ENCODE data around the gene SLC30A7. TPM values are rescaled to one million over a fixed set of nuclear protein-coding genes. Genes with fewer than 3 reads are reported as not detected.

The SLC30A7 gene
- total and polyA plus RNA-seq, 4 donors, result 6.0 to 38.9 (median 10.9) TPM

GRCh38 chr1:100904528-100904927 lies 8.6 kb downstream of the SLC30A7 start:
- no peaks in the 10 kb centered on the region for H3K9me3 ChIP-seq (ENCODE audit: control insufficient read depth in 4 of 4, low read length in 3 of 4)
- peaks cover 3 to 30% (median 25%) of the 10 kb centered on the region in 4 donors for H3K36me3 ChIP-seq (ENCODE audit: control insufficient read depth in 4 of 4, insufficient read depth in 3 of 4, low read depth in 1 of 4, low read length in 3 of 4)
- TF ChIP-seq REST (IDR thresholded peaks at IDR 0.05), result no peak
- TF ChIP-seq HNF4G (IDR thresholded peaks at IDR 0.05), result no peak
- TF ChIP-seq JUND (IDR thresholded peaks at IDR 0.05), result no peak
- no peak for TF ChIP-seq HNF4A (conservative IDR thresholded peaks at IDR 0.05)
- no peak for TF ChIP-seq GABPA (IDR thresholded peaks at IDR 0.05 in 1 of 2, conservative IDR thresholded peaks at IDR 0.05 in 1 of 2)
- no peak for TF ChIP-seq ZBTB33 (IDR thresholded peaks at IDR 0.05)
- TF ChIP-seq MAX (IDR thresholded peaks at IDR 0.05), result no peak
- TF ChIP-seq FOXA2 (IDR thresholded peaks at IDR 0.05), result no peak
- no peak for TF ChIP-seq FOXA1 (IDR thresholded peaks at IDR 0.05)
- TF ChIP-seq TAF1 (conservative IDR thresholded peaks at IDR 0.05), result no peak
- TF ChIP-seq, protein P1, sequence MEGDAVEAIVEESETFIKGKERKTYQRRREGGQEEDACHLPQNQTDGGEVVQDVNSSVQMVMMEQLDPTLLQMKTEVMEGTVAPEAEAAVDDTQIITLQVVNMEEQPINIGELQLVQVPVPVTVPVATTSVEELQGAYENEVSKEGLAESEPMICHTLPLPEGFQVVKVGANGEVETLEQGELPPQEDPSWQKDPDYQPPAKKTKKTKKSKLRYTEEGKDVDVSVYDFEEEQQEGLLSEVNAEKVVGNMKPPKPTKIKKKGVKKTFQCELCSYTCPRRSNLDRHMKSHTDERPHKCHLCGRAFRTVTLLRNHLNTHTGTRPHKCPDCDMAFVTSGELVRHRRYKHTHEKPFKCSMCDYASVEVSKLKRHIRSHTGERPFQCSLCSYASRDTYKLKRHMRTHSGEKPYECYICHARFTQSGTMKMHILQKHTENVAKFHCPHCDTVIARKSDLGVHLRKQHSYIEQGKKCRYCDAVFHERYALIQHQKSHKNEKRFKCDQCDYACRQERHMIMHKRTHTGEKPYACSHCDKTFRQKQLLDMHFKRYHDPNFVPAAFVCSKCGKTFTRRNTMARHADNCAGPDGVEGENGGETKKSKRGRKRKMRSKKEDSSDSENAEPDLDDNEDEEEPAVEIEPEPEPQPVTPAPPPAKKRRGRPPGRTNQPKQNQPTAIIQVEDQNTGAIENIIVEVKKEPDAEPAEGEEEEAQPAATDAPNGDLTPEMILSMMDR (IDR thresholded peaks at IDR 0.05; ENCODE audit: low read depth, low read length, missing input control), result no peak
- TF ChIP-seq SP1 (IDR thresholded peaks at IDR 0.05), result no peak
- no peak overlapping the region for H3K9ac ChIP-seq (ENCODE audit: low read depth in 1 of 2, low read length in 2 of 2)
- DNase-seq (ENCODE audit: low spot score), result no peak
- H3K27me3 ChIP-seq (ENCODE audit: control insufficient read depth in 4 of 4, insufficient read depth in 4 of 4, low read length in 3 of 4), result no peaks in the 10 kb centered on the region
- H3K4me1 ChIP-seq (ENCODE audit: control insufficient read depth in 4 of 4, insufficient read depth in 4 of 4, low read length in 3 of 4), result no peaks in the 10 kb centered on the region
- no peak overlapping the region for H3K4me3 ChIP-seq (ENCODE audit: low read depth in 1 of 3, low read length in 3 of 3)
- WGBS, result 98% methylated on average over 2 of the region's 2 CpGs
- H3K27ac ChIP-seq (ENCODE audit: low read depth in 1 of 2, low read length in 2 of 2), result no peak overlapping the region

- Histone ChIP-seq H3K4me3 (ENCODE audit: low read depth in 1 of 3, low read length in 3 of 3) (no peak overlapping the region), H3K9me3 (ENCODE audit: control insufficient read depth in 4 of 4, low read length in 3 of 4) (no peaks in the 10 kb centered on the region), H3K9ac (ENCODE audit: low read depth in 1 of 2, low read length in 2 of 2) (no peak overlapping the region), H3K36me3 (ENCODE audit: control insufficient read depth in 4 of 4, insufficient read depth in 3 of 4, low read depth in 1 of 4, low read length in 3 of 4) (peaks cover 3 to 30% (median 25%) of the 10 kb centered on the region in 4 donors), H3K4me1 (ENCODE audit: control insufficient read depth in 4 of 4, insufficient read depth in 4 of 4, low read length in 3 of 4) (no peaks in the 10 kb centered on the region), H3K27me3 (ENCODE audit: control insufficient read depth in 4 of 4, insufficient read depth in 4 of 4, low read length in 3 of 4) (no peaks in the 10 kb centered on the region), H3K27ac (ENCODE audit: low read depth in 1 of 2, low read length in 2 of 2) (no peak overlapping the region)
- WGBS, result 97% methylated on average over 3 of the region's 3 CpGs
- DNase-seq (ENCODE audit: low spot score), result no peak
- TF ChIP-seq YY1 (IDR thresholded peaks at IDR 0.05) (no peak), RXRA (IDR thresholded peaks at IDR 0.05) (no peak), NR2F2 (IDR thresholded peaks at IDR 0.05) (no peak), ATF3 (IDR thresholded peaks at IDR 0.05) (no peak), FOXA2 (IDR thresholded peaks at IDR 0.05) (no peak), EGR1 (IDR thresholded peaks at IDR 0.05; ENCODE audit: low read depth in 2 of 2) (no peak), HNF4G (IDR thresholded peaks at IDR 0.05) (no peak)
These were observed 9.3 kb downstream of the SLC30A7 start for GRCh38 chr1:100905181-100905580.

All from liver (tissue), 9 donors.